HEK293 (cell line): Measurements from ENCODE around the gene VANGL1.

Experiments
- GLIS1 ChIP-seq: fragments of 450-650 bp; formaldehyde crosslinking; IDR thresholded peaks from 2 replicates; pipeline ENCODE4 v1.5.1; 2016; ENCODE audit warnings: missing biosample characterization, missing genetic modification characterization
- KLF10 ChIP-seq: fragments of 450-650 bp; IDR thresholded peaks from 2 replicates; pipeline ENCODE4 v1.5.1; 2018; ENCODE audit warnings: missing biosample characterization, mild to moderate bottlenecking, missing genetic modification characterization
- MZF1 ChIP-seq: fragments of 450-650 bp; formaldehyde crosslinking; IDR thresholded peaks from 2 replicates; pipeline ENCODE4 v1.5.1; 2017; ENCODE audit warnings: missing biosample characterization, missing genetic modification characterization, borderline replicate concordance
- SP2 ChIP-seq: fragments of 450-650 bp; formaldehyde crosslinking; IDR thresholded peaks from 2 replicates; pipeline ENCODE4 v1.5.1; 2016; ENCODE audit warnings: missing biosample characterization, missing genetic modification characterization
- ZNF16 ChIP-seq: fragments of 450-650 bp; formaldehyde crosslinking; IDR thresholded peaks from 2 replicates; pipeline ENCODE4 v1.5.1; 2016; ENCODE audit warnings: low read depth, missing biosample characterization, missing genetic modification characterization
- ZNF169 ChIP-seq: fragments of 450-650 bp; formaldehyde crosslinking; IDR thresholded peaks from 2 replicates; pipeline ENCODE4 v1.5.1; 2016; ENCODE audit warnings: missing biosample characterization, missing genetic modification characterization
- ZNF211 ChIP-seq: fragments of 450-650 bp; formaldehyde crosslinking; IDR thresholded peaks from 2 replicates; pipeline ENCODE4 v1.5.1; 2016; ENCODE audit warnings: low read depth, missing biosample characterization, missing genetic modification characterization
- ZNF311 ChIP-seq: fragments of 450-650 bp; formaldehyde crosslinking; IDR thresholded peaks from 2 replicates; pipeline ENCODE4 v1.5.1; 2017; ENCODE audit warnings: missing biosample characterization, missing genetic modification characterization, borderline replicate concordance
- ZNF335 ChIP-seq: fragments of 450-650 bp; formaldehyde crosslinking; conservative IDR thresholded peaks from 2 replicates; pipeline ENCODE4 v1.5.1; 2016; ENCODE audit warnings: missing biosample characterization, missing genetic modification characterization
- ZNF473 ChIP-seq: fragments of 450-650 bp; formaldehyde crosslinking; IDR thresholded peaks from 2 replicates; pipeline ENCODE4 v1.5.1; 2017; ENCODE audit warnings: missing biosample characterization, missing genetic modification characterization
- ZNF501 ChIP-seq: fragments of 450-650 bp; formaldehyde crosslinking; IDR thresholded peaks from 2 replicates; pipeline ENCODE4 v1.5.1; 2016; ENCODE audit warnings: missing biosample characterization, missing genetic modification characterization
- ZNF558 ChIP-seq: fragments of 450-650 bp; formaldehyde crosslinking; IDR thresholded peaks from 2 replicates; pipeline ENCODE4 v1.5.1; 2016; ENCODE audit warnings: missing biosample characterization, missing genetic modification characterization
- ZNF596 ChIP-seq: fragments of 450-650 bp; IDR thresholded peaks from 2 replicates; pipeline ENCODE4 v1.5.0; 2018; ENCODE audit warnings: missing biosample characterization, mild to moderate bottlenecking, missing genetic modification characterization, moderate library complexity
- ZSCAN16 ChIP-seq: fragments of 450-650 bp; formaldehyde crosslinking; IDR thresholded peaks from 2 replicates; pipeline ENCODE4 v1.5.1; 2016; ENCODE audit warnings: missing biosample characterization, missing genetic modification characterization
- TF ChIP-seq, protein P1 (sequence below): fragments of 450-650 bp; formaldehyde crosslinking; IDR thresholded peaks from 2 replicates; pipeline ENCODE4 v1.5.1; 2016; ENCODE audit warnings: missing biosample characterization, missing genetic modification characterization
- TF ChIP-seq, protein P2 (sequence below): IDR thresholded peaks from 2 replicates; pipeline ENCODE4 v1.6.1; 2011; ENCODE audit warnings: mild to moderate bottlenecking, low read depth, low read length, borderline replicate concordance
- TF ChIP-seq, protein P3 (sequence below): fragments of 450-650 bp; formaldehyde crosslinking; IDR thresholded peaks from 2 replicates; pipeline ENCODE4 v1.5.1; 2016; ENCODE audit warnings: missing biosample characterization, missing genetic modification characterization, borderline replicate concordance
- TF ChIP-seq, protein P4 (sequence below): fragments of 450-650 bp; formaldehyde crosslinking; IDR thresholded peaks from 2 replicates; pipeline ENCODE4 v1.5.1; 2017; ENCODE audit warnings: missing biosample characterization, mild to moderate bottlenecking, missing genetic modification characterization, moderate library complexity
- TF ChIP-seq, protein P5 (sequence below): fragments of 450-650 bp; formaldehyde crosslinking; IDR thresholded peaks from 2 replicates; pipeline ENCODE4 v1.5.1; 2016; ENCODE audit warnings: missing biosample characterization, missing genetic modification characterization
- TF ChIP-seq, protein P6 (sequence below): fragments of 450-650 bp; formaldehyde crosslinking; IDR thresholded peaks from 2 replicates; pipeline ENCODE4 v1.5.1; 2016; ENCODE audit warnings: missing biosample characterization, missing genetic modification characterization
- TF ChIP-seq, protein P7 (sequence below): fragments of 450-650 bp; formaldehyde crosslinking; IDR thresholded peaks from 2 replicates; pipeline ENCODE4 v1.5.1; 2017; ENCODE audit warnings: missing biosample characterization, missing genetic modification characterization
- TF ChIP-seq, protein P8 (sequence below): fragments of 450-650 bp; formaldehyde crosslinking; IDR thresholded peaks from 2 replicates; pipeline ENCODE4 v1.5.1; 2016; ENCODE audit warnings: missing biosample characterization, missing genetic modification characterization

VANGL1 gene

DNA sequence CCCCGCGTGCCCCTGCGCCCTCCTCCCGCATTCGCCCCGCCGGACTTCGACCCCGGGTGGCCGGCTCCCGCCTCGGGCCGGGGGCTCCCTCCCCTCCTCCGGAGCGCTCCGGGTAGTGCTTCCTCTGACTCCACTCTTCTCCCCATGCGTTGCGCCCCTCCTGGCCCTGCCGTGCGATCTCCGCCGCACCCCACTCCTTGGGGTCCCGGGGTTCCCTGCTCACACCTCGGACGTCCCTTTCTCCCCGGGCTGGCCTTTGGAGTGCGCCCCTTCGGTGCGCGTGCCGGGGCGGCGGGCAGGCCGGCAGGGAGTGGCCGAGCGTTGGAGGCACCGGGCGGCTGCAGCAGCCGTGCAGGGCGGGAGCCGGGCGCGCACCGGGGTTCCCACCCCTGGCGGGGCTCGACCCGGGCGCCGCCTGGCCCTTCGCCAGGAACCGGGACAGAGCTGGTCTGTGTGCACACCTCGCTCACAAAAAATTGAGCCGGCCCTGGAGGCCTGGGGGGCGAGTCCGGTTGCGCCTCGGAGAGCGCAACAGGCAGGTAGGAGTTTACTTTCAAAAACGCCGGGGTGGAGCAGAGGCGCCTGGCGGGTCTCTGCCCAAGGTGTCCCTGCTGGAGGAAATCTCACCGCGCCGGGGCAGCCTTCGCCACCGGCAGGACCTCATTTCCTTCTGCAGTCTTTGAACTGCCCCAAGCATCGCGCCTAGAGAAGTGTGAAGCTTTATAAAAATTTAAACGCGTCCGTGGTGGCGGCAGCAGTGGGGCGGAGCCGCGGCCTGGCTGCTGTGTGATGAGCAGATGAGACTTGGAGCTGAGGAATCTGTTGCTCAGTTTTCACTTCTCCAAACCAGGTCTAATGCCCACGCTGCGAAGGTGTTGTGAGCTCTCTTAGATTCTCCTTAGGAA is 650 bp downstream of the VANGL1 start (continued):
- TF ChIP-seq MZF1 = no peak
- TF ChIP-seq ZNF501 = no peak
- TF ChIP-seq ZNF311 (tag by site-specific recombination) = no peak
- TF ChIP-seq, protein P1, sequence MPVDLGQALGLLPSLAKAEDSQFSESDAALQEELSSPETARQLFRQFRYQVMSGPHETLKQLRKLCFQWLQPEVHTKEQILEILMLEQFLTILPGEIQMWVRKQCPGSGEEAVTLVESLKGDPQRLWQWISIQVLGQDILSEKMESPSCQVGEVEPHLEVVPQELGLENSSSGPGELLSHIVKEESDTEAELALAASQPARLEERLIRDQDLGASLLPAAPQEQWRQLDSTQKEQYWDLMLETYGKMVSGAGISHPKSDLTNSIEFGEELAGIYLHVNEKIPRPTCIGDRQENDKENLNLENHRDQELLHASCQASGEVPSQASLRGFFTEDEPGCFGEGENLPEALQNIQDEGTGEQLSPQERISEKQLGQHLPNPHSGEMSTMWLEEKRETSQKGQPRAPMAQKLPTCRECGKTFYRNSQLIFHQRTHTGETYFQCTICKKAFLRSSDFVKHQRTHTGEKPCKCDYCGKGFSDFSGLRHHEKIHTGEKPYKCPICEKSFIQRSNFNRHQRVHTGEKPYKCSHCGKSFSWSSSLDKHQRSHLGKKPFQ (tag by site-specific recombination) = 0 out of 2 replicates have a peak, but pooled peaks have one; percentile 55
- peak; percentile 45 for TF ChIP-seq GLIS1
- TF ChIP-seq ZNF596 = 0 out of 2 replicates have a peak, but pooled peaks have one; percentile 15
- no peak for TF ChIP-seq ZSCAN16 (tag by site-specific recombination)
- TF ChIP-seq ZNF169 (tag by site-specific recombination) = no peak
- TF ChIP-seq, protein P2, sequence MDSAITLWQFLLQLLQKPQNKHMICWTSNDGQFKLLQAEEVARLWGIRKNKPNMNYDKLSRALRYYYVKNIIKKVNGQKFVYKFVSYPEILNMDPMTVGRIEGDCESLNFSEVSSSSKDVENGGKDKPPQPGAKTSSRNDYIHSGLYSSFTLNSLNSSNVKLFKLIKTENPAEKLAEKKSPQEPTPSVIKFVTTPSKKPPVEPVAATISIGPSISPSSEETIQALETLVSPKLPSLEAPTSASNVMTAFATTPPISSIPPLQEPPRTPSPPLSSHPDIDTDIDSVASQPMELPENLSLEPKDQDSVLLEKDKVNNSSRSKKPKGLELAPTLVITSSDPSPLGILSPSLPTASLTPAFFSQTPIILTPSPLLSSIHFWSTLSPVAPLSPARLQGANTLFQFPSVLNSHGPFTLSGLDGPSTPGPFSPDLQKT = no peak
- TF ChIP-seq, protein P3, sequence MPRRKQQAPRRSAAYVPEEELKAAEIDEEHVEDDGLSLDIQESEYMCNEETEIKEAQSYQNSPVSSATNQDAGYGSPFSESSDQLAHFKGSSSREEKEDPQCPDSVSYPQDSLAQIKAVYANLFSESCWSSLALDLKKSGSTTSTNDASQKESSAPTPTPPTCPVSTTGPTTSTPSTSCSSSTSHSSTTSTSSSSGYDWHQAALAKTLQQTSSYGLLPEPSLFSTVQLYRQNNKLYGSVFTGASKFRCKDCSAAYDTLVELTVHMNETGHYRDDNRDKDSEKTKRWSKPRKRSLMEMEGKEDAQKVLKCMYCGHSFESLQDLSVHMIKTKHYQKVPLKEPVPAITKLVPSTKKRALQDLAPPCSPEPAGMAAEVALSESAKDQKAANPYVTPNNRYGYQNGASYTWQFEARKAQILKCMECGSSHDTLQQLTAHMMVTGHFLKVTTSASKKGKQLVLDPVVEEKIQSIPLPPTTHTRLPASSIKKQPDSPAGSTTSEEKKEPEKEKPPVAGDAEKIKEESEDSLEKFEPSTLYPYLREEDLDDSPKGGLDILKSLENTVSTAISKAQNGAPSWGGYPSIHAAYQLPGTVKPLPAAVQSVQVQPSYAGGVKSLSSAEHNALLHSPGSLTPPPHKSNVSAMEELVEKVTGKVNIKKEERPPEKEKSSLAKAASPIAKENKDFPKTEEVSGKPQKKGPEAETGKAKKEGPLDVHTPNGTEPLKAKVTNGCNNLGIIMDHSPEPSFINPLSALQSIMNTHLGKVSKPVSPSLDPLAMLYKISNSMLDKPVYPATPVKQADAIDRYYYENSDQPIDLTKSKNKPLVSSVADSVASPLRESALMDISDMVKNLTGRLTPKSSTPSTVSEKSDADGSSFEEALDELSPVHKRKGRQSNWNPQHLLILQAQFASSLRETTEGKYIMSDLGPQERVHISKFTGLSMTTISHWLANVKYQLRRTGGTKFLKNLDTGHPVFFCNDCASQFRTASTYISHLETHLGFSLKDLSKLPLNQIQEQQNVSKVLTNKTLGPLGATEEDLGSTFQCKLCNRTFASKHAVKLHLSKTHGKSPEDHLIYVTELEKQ (tag by site-specific recombination) = no peak
- TF ChIP-seq, protein P4, sequence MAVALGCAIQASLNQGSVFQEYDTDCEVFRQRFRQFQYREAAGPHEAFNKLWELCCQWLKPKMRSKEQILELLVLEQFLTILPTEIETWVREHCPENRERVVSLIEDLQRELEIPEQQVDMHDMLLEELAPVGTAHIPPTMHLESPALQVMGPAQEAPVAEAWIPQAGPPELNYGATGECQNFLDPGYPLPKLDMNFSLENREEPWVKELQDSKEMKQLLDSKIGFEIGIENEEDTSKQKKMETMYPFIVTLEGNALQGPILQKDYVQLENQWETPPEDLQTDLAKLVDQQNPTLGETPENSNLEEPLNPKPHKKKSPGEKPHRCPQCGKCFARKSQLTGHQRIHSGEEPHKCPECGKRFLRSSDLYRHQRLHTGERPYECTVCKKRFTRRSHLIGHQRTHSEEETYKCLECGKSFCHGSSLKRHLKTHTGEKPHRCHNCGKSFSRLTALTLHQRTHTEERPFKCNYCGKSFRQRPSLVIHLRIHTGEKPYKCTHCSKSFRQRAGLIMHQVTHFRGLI (tag by site-specific recombination) = no peak
- peak; percentile 91 for TF ChIP-seq ZNF335 (tag by site-specific recombination)
- TF ChIP-seq, protein P5, sequence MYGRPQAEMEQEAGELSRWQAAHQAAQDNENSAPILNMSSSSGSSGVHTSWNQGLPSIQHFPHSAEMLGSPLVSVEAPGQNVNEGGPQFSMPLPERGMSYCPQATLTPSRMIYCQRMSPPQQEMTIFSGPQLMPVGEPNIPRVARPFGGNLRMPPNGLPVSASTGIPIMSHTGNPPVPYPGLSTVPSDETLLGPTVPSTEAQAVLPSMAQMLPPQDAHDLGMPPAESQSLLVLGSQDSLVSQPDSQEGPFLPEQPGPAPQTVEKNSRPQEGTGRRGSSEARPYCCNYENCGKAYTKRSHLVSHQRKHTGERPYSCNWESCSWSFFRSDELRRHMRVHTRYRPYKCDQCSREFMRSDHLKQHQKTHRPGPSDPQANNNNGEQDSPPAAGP (tag by site-specific recombination) = 0 out of 2 replicates have a peak, but pooled peaks have one; percentile 45
- TF ChIP-seq ZNF473 (tag by site-specific recombination) = no peak
- TF ChIP-seq ZNF558 (tag by site-specific recombination) = no peak
- TF ChIP-seq ZNF211 = no peak
- TF ChIP-seq SP2 (tag by site-specific recombination) = peak; percentile 21; the same call in 1 of the 2 replicates
- TF ChIP-seq ZNF16 (tag by site-specific recombination) = no peak
- no peak for TF ChIP-seq KLF10 (tag by site-specific recombination)
- TF ChIP-seq, protein P6, sequence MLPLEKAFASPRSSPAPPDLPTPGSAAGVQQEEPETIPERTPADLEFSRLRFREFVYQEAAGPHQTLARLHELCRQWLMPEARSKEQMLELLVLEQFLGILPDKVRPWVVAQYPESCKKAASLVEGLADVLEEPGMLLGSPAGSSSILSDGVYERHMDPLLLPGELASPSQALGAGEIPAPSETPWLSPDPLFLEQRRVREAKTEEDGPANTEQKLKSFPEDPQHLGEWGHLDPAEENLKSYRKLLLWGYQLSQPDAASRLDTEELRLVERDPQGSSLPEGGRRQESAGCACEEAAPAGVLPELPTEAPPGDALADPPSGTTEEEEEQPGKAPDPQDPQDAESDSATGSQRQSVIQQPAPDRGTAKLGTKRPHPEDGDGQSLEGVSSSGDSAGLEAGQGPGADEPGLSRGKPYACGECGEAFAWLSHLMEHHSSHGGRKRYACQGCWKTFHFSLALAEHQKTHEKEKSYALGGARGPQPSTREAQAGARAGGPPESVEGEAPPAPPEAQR (tag by site-specific recombination) = no peak
- TF ChIP-seq, protein P7, sequence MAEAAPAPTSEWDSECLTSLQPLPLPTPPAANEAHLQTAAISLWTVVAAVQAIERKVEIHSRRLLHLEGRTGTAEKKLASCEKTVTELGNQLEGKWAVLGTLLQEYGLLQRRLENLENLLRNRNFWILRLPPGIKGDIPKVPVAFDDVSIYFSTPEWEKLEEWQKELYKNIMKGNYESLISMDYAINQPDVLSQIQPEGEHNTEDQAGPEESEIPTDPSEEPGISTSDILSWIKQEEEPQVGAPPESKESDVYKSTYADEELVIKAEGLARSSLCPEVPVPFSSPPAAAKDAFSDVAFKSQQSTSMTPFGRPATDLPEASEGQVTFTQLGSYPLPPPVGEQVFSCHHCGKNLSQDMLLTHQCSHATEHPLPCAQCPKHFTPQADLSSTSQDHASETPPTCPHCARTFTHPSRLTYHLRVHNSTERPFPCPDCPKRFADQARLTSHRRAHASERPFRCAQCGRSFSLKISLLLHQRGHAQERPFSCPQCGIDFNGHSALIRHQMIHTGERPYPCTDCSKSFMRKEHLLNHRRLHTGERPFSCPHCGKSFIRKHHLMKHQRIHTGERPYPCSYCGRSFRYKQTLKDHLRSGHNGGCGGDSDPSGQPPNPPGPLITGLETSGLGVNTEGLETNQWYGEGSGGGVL = 0 out of 2 replicates have a peak, but pooled peaks have one; percentile 33
- TF ChIP-seq, protein P8, sequence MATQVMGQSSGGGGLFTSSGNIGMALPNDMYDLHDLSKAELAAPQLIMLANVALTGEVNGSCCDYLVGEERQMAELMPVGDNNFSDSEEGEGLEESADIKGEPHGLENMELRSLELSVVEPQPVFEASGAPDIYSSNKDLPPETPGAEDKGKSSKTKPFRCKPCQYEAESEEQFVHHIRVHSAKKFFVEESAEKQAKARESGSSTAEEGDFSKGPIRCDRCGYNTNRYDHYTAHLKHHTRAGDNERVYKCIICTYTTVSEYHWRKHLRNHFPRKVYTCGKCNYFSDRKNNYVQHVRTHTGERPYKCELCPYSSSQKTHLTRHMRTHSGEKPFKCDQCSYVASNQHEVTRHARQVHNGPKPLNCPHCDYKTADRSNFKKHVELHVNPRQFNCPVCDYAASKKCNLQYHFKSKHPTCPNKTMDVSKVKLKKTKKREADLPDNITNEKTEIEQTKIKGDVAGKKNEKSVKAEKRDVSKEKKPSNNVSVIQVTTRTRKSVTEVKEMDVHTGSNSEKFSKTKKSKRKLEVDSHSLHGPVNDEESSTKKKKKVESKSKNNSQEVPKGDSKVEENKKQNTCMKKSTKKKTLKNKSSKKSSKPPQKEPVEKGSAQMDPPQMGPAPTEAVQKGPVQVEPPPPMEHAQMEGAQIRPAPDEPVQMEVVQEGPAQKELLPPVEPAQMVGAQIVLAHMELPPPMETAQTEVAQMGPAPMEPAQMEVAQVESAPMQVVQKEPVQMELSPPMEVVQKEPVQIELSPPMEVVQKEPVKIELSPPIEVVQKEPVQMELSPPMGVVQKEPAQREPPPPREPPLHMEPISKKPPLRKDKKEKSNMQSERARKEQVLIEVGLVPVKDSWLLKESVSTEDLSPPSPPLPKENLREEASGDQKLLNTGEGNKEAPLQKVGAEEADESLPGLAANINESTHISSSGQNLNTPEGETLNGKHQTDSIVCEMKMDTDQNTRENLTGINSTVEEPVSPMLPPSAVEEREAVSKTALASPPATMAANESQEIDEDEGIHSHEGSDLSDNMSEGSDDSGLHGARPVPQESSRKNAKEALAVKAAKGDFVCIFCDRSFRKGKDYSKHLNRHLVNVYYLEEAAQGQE (tag by site-specific recombination) = no peak
- TF ChIP-seq, all 188 proteins: peak for 35
